ENCODE data around the gene MRC2.

MRC2 gene

GRCh38 chr17:62706598-62707424, 79.3 kb downstream of the MRC2 start:
- intact Hi-C loops (cut with DNase I), result no loop called here
- peak in 2 of 42 donors; percentile 8 to 20 for DNase-seq

- intact Hi-C loops (cut with DNase I), result no loop called here
- peak in 5 of 42 donors; percentile 3 to 31 (median 20) for DNase-seq
These were observed 79.9 kb downstream of the MRC2 start for GRCh38 chr17:62707425-62707739.

GRCh38 chr17:62708587-62708986, 81.1 kb downstream of the MRC2 start:
- intact Hi-C loops (cut with DNase I), result no loop called here
- peak in 3 of 42 donors; percentile 5 to 17 (median 7) for DNase-seq

DNA sequence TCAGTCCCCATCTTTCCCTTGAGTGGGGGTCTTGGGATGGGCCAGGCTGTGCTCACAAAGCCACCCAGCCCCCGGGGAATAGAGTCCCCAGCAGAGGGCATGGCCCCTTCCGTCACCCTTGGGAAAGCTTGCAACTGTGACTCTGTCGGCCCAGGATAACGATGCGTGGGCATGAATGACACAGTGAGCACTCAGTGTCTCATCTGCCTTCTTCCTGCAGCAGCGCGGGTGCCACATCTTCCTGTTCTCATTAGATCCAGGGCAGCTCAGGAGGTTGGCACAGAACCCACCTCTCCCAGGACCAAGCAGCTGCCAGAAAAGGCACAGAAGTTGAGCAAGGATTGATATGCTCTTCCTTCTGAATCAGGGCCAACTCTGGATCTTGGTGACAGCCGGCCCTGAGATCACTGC, 84.7 kb downstream of the MRC2 start:
- peak; percentile 38 to 92 (median 73) for DNase-seq
- intact Hi-C loops (cut with DNase I), result no loop called here

DNA sequence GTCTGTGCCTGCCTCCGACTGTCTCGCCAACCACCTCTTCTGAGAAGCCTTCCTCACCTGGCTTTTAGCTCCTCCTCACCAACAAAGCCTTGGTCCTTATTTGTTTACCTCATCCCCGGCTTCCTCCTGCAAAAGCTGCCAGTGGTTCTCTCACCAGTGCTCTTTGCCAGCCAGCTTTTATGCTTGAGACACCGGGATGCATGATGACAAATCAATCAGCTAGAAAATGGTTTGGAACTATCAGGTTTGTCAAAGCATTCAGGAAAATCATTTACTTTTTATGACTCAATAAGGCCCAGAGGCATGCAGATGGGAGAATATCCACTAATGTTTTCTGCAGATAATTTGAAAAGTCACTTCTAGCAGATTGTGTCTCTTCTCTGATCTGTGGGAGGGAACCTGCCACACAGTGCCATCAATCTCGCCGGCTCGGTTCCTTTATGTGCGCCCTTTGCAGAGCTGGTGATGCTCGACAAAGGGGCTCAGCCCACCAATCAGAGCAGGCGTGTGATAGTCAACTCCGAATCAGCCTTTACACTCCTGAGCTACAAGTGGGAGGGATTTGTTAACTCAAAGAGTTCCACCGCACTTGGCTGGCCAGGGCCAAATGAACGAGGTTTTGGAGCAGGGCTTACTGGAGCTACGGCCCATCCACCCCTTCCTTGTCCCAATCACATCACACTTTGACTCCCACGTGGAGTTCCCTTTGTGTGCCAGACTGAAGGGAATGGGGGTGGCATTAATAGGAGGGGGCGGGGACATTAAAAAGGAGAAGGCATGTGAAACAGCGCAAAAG, 85.8 kb downstream of the MRC2 start:
- DNase-seq, result peak; percentile 24 to 87 (median 64)
- intact Hi-C loops (cut with DNase I), result no loop called here

GRCh38 chr17:62714016-62714777, 86.7 kb downstream of the MRC2 start:
- intact Hi-C loops (cut with DNase I), result no loop called here
- DNase-seq, result peak in 5 of 42 donors; percentile 6 to 42 (median 23)

GRCh38 chr17:62715882-62716390, 88.5 kb downstream of the MRC2 start:
- DNase-seq, result peak in 3 of 42 donors; percentile 15 to 32 (median 18)
- intact Hi-C loops (cut with DNase I), result no loop called here

- peak in 5 of 42 donors; percentile 7 to 40 (median 23) for DNase-seq
- intact Hi-C loops (cut with DNase I), result no loop called here
These were observed 89.5 kb downstream of the MRC2 start for GRCh38 chr17:62716834-62717588.

- intact Hi-C loops (cut with DNase I), result no loop called here
- peak in 1 of 42 donors; percentile 15 for DNase-seq
These were observed 90.1 kb downstream of the MRC2 start for GRCh38 chr17:62717589-62717855.

DNA sequence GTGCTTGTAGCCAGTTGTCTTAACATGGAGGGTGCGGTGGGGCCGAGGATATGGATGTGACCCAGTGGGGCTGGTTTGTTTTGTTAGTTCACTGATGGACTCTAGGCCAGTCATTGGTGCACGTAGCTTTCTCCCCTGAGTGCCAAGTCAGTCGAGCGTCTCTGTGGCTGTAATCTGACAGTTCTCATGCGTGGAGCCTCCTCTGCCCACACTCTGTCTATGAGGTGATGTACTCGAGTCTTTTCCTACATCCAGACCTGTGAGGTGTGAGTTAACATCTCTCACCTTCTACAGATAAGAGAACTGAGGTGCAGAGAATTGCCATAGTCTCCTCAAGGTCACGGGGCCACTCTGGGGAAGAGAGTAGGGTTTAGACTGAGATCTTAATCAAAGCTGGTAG, 90.4 kb downstream of the MRC2 start:
- intact Hi-C loops (cut with DNase I), result no loop called here

DNA sequence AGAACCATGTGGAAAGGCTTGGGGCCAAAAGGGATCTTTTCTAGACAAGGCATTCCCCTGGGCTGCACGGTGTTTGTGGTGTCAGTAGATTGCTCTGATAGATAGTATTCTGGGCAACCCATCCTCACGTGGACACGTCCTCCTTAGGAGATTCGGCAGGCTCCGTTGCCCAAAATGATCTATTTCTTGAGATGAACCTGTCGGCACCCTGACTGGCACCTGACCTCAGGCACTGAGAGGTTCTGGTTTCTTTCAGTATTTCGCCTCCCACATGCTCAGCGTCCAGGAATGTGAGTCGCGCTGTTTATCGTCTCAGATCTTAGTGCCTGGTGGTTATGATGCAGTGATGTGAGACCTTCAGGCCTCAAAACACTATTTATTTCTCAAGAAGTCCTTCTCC, 91.0 kb downstream of the MRC2 start:
- DNase-seq, result peak in 3 of 42 donors; percentile 11 to 34 (median 20)
- intact Hi-C loops (cut with DNase I), result no loop called here

More for the DNA sequence above, 90.4 kb downstream of the MRC2 start:
- DNase-seq, result peak in 4 of 42 donors; percentile 1 to 29 (median 22)

DNA sequence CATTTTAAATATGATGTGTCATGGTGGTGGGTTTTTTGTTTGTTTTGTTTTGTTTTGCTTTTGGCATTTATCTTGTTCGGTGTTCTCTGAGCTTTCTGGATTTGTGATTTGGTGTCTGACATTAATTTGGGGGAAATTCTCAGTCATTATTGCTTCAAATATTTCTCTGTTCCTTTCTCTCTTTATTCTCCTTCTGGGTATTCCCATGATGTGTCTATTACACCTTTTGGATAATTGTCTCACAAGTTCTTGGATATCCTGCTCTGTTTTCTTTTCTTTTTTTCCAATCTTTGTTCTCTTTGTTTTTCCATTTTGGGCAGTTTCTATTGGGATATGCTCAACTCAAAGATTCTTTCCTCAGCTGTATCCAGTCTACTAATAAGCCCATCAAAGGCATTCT, 92.1 kb downstream of the MRC2 start:
- no peak for DNase-seq
- intact Hi-C loops (cut with DNase I), result no loop called here

DNA sequence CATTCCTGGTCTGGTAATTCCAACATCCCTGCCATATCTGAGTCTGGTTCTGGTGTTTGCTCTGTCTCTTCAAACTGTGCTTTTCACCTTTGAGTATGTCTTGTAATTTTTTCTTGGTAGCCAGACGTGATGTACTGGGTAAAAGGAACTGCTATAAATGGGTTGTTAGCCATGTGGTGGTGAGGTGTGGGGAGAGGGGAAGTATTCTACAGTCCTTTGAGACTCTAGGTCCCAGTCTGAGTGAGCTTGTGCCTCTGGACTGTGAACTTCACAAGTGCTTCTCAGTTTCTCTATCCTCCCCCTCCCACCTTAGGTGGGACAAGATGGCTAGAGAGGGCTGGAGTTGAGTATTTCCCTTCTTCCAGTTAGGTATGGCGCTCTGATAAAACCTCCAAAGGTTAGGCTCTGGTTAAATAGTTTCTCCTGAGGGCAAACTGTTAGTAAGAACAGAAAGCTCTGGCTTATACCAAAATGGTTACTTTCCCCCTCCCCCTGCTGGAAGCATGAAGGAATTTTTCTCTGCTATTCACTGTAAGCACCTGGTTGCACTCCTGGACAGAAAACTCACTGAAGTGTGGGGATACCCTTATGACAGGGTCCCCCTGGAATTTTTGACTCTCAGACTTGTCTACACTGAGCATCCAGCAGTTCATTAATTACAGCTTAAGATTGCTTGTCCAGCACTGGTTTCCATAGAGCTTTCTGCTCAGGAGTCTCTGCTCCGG, 92.8 kb downstream of the MRC2 start:
- intact Hi-C loops (cut with DNase I), result no loop called here
- DNase-seq, result peak in 2 of 42 donors; percentile 11 to 23

- no peak for DNase-seq
- intact Hi-C loops (cut with DNase I), result no loop called here
These were observed 95.2 kb downstream of the MRC2 start for GRCh38 chr17:62722625-62723024.

GRCh38 chr17:62723842-62724241, 96.4 kb downstream of the MRC2 start:
- peak in 2 of 42 donors; percentile 9 to 15 for DNase-seq
- intact Hi-C loops (cut with DNase I), result no loop called here

- intact Hi-C loops (cut with DNase I), result no loop called here
- peak in 40 of 42 donors; percentile 37 to 90 (median 69) for DNase-seq
These were observed 97.1 kb downstream of the MRC2 start for GRCh38 chr17:62724398-62725146.

GRCh38 chr17:62725791-62726249, 98.3 kb downstream of the MRC2 start:
- peak in 2 of 42 donors; percentile 5 to 10 for DNase-seq
- intact Hi-C loops (cut with DNase I), result no loop called here
